Lung microvascular endothelial cell (primary cell): Measurements from ENCODE around the gene HSD17B12. TPM values are rescaled to one million over a fixed set of nuclear protein-coding genes. Genes with fewer than 3 reads are reported as not detected.

Experiments
- DNase-seq, 2 donors: peaks; one replicate each; pipeline versions ENCODE4 v3.0.0 to v3.0.0-alpha.2; 2010; ENCODE audit warnings: low read depth in 2 of 2
- total RNA-seq: library from RNA; depleted of rRNA; stranded (reverse); fragments of >200 nt; gene quantifications from 2 replicates; pipeline ENCODE4 v1.2.1, GENCODE V29; 2014

HSD17B12 gene
- total RNA-seq, 1 donor from 2014 or later, result 94.8 TPM

GRCh38 chr11:43797337-43797736 lies 116.8 kb downstream of the HSD17B12 start:
- no peak for DNase-seq

GRCh38 chr11:43797866-43798265 lies 117.3 kb downstream of the HSD17B12 start:
- DNase-seq, result no peak

- DNase-seq, result peak in 1 of 2 donors; percentile 8
Observed at GRCh38 chr11:43802509-43802908, 122.0 kb downstream of the HSD17B12 start.

GRCh38 chr11:43803766-43804165 lies 123.2 kb downstream of the HSD17B12 start:
- DNase-seq, result no peak

GRCh38 chr11:43806976-43807375 lies 126.4 kb downstream of the HSD17B12 start:
- no peak for DNase-seq

- peak in 1 of 2 donors; percentile 7 for DNase-seq
Observed at GRCh38 chr11:43810929-43811596, 130.5 kb downstream of the HSD17B12 start.

- no peak for DNase-seq
Observed at GRCh38 chr11:43812471-43812870, 131.9 kb downstream of the HSD17B12 start.

GRCh38 chr11:43818220-43818619 lies 137.7 kb downstream of the HSD17B12 start:
- no peak for DNase-seq

GRCh38 chr11:43819926-43820325 lies 139.4 kb downstream of the HSD17B12 start:
- no peak for DNase-seq

GRCh38 chr11:43823316-43823715 lies 142.8 kb downstream of the HSD17B12 start:
- no peak for DNase-seq

GRCh38 chr11:43823851-43824250 lies 143.3 kb downstream of the HSD17B12 start:
- no peak for DNase-seq

- peak; percentile 48 to 58 for DNase-seq
Observed at GRCh38 chr11:43825217-43825816, 144.8 kb downstream of the HSD17B12 start.

- DNase-seq, result peak; percentile 47 to 98
Observed at GRCh38 chr11:43830928-43831440, 150.4 kb downstream of the HSD17B12 start.

- no peak for DNase-seq
Observed at GRCh38 chr11:43832536-43832935, 152.0 kb downstream of the HSD17B12 start.

GRCh38 chr11:43833657-43834073 lies 153.1 kb downstream of the HSD17B12 start:
- peak; percentile 74 to 80 for DNase-seq

GRCh38 chr11:43834286-43834685 lies 153.7 kb downstream of the HSD17B12 start:
- DNase-seq, result no peak

- DNase-seq, result no peak
Observed at GRCh38 chr11:43835104-43835503, 154.6 kb downstream of the HSD17B12 start.

GRCh38 chr11:43837879-43838278 lies 157.3 kb downstream of the HSD17B12 start:
- DNase-seq, result peak in 1 of 2 donors; percentile 39

- DNase-seq, result no peak
Observed at GRCh38 chr11:43842021-43842420, 161.5 kb downstream of the HSD17B12 start.

GRCh38 chr11:43845816-43846215 lies 165.3 kb downstream of the HSD17B12 start:
- no peak for DNase-seq

GRCh38 chr11:43852057-43852636 lies 171.6 kb downstream of the HSD17B12 start:
- peak; percentile 82 for DNase-seq

- peak in 1 of 2 donors; percentile 3 for DNase-seq
Observed at GRCh38 chr11:43853781-43854180, 173.2 kb downstream of the HSD17B12 start.

GRCh38 chr11:43856993-43857392 lies 176.5 kb downstream of the HSD17B12 start:
- DNase-seq, result no peak
